Measurements from ENCODE around the gene HOXA9. TPM values are rescaled to one million over a fixed set of nuclear protein-coding genes. Genes with fewer than 3 reads are reported as not detected.

The HOXA9 gene
- total RNA-seq, 1 experiment from 2014 or later, result 6.9 TPM

- peak overlapping the region; percentile 87 for H3K27ac Mint-ChIP-seq (ENCODE audit: low read depth, unreplicated experiment)
- DNase-seq (ENCODE audit: unreplicated experiment), result peak; percentile 60
- intact Hi-C loops (cut with micrococcal nuclease), result no loop called here
- peaks cover 11% of the 10 kb centered on the region for H3K36me3 Mint-ChIP-seq (ENCODE audit: insufficient read depth, unreplicated experiment)
- POLR2A ChIA-PET, result interaction anchor here (0.6 to 6.3 kb wide), 13 partner anchors 9 to 568 kb away, joined by 3 to 59 read pairs (median 12); partner anchors contain the start of genes HOXA1, HOXA5 and HOXA6
- BruUV-seq (replicated peaks), result no TSS peak
- peak overlapping the region; percentile 79 for H3K4me3 Mint-ChIP-seq (ENCODE audit: unreplicated experiment)
- no peak for TF ChIP-seq CTCF (IDR thresholded peaks at IDR 0.05; ENCODE audit: unreplicated experiment)
- CTCF ChIA-PET, result interaction anchor here (0.5 to 1.8 kb wide), 7 partner anchors 9 to 1403 kb away, joined by 3 to 10 read pairs (median 3); partner anchors contain the start of gene HOXA5
- peaks cover 20% of the 10 kb centered on the region for H3K4me1 Mint-ChIP-seq (ENCODE audit: insufficient read depth, unreplicated experiment)
- H3K27me3 Mint-ChIP-seq (ENCODE audit: insufficient read depth, unreplicated experiment), result no peaks in the 10 kb centered on the region
- no peaks in the 10 kb centered on the region for H3K9me3 Mint-ChIP-seq (ENCODE audit: unreplicated experiment)
Measured at GRCh38 chr7:27171637-27172314, 6.4 kb upstream of the HOXA9 start.

- Mint-ChIP-seq H3K4me1 (ENCODE audit: insufficient read depth, unreplicated experiment) (peaks cover 20% of the 10 kb centered on the region), H3K9me3 (ENCODE audit: unreplicated experiment) (no peaks in the 10 kb centered on the region), H3K4me3 (ENCODE audit: unreplicated experiment) (peak overlapping the region; percentile 79), H3K27me3 (ENCODE audit: insufficient read depth, unreplicated experiment) (no peaks in the 10 kb centered on the region), H3K27ac (ENCODE audit: low read depth, unreplicated experiment) (peak overlapping the region; percentile 87), H3K36me3 (ENCODE audit: insufficient read depth, unreplicated experiment) (peaks cover 11% of the 10 kb centered on the region)
- ChIA-PET CTCF (interaction anchor here (0.5 to 1.8 kb wide), 7 partner anchors 8 to 108 kb away, joined by 3 to 10 read pairs (median 4); partner anchors contain the start of gene HOXA5), POLR2A (interaction anchor here (0.6 to 6.3 kb wide), 15 partner anchors 9 to 574 kb away, joined by 3 to 59 read pairs (median 5); partner anchors contain the start of genes HOXA1, HOXA5 and HOXA6)
- peak; percentile 42 for DNase-seq (ENCODE audit: unreplicated experiment)
- BruUV-seq (replicated peaks), result no TSS peak
- intact Hi-C loops (cut with micrococcal nuclease), result no loop called here
- no peak for TF ChIP-seq CTCF (IDR thresholded peaks at IDR 0.05; ENCODE audit: unreplicated experiment)
Measured at GRCh38 chr7:27171325-27171636, 5.9 kb upstream of the HOXA9 start.

GRCh38 chr7:27170426-27171324 is 5.3 kb upstream of the HOXA9 start:
- no peaks in the 10 kb centered on the region for H3K9me3 Mint-ChIP-seq (ENCODE audit: unreplicated experiment)
- BruUV-seq (replicated peaks), result TSS peak; percentile 39
- no peak for DNase-seq (ENCODE audit: unreplicated experiment)
- no peaks in the 10 kb centered on the region for H3K27me3 Mint-ChIP-seq (ENCODE audit: insufficient read depth, unreplicated experiment)
- peak overlapping the region; percentile 79 for H3K4me3 Mint-ChIP-seq (ENCODE audit: unreplicated experiment)
- H3K4me1 Mint-ChIP-seq (ENCODE audit: insufficient read depth, unreplicated experiment), result peaks cover 20% of the 10 kb centered on the region
- no peak for TF ChIP-seq CTCF (IDR thresholded peaks at IDR 0.05; ENCODE audit: unreplicated experiment)
- peaks cover 11% of the 10 kb centered on the region for H3K36me3 Mint-ChIP-seq (ENCODE audit: insufficient read depth, unreplicated experiment)
- intact Hi-C loops (cut with micrococcal nuclease), result no loop called here
- H3K27ac Mint-ChIP-seq (ENCODE audit: low read depth, unreplicated experiment), result peak overlapping the region; percentile 87
- CTCF ChIA-PET, result interaction anchor here (0.5 to 1.8 kb wide), 10 partner anchors 8 to 801 kb away, joined by 3 to 6 read pairs (median 4); partner anchors contain the start of gene HOXA5
- POLR2A ChIA-PET, result interaction anchor here (0.6 to 6.3 kb wide), 17 partner anchors 8 to 971 kb away, joined by 3 to 59 read pairs (median 6); partner anchors contain the start of genes HOXA1, HOXA5, HOXA6 and SKAP2
